DOHH2 (cell line): ENCODE data around the gene IRF4.

ENCODE experiments used
- CTCF ChIP-seq: fragments of 200-600 bp; sonication (generic); IDR thresholded peaks from one replicate; pipeline ENCODE4 v1.5.1; 2014; ENCODE audit warnings: antibody characterized with exemption, mild to moderate bottlenecking, low read depth, low read length; ENCODE audit not compliant: poor library complexity, severe bottlenecking
- EZH2phosphoT487 ChIP-seq: fragments of 200-600 bp; sonication (generic); IDR thresholded peaks from 2 replicates; pipeline ENCODE4 v1.6.1; 2017; ENCODE audit warnings: borderline replicate concordance, mild to moderate bottlenecking, antibody characterized with exemption, low read length, moderate library complexity, mixed read lengths

GRCh38 chr6:455835-456234, 64.3 kb downstream of the IRF4 start:
- no peak for TF ChIP-seq CTCF
- no peak for TF ChIP-seq EZH2phosphoT487
